Adrenal gland (tissue), 5 donors: Measurements from ENCODE around the gene SSR1.

Source experiments
- POLR2A ChIP-seq, 2 donors: fragments of 450-650 bp; IDR thresholded peaks; one replicate each; pipeline ENCODE4 v1.6.1; 2017; ENCODE audit warnings: antibody characterized with exemption in 2 of 2, mild to moderate bottlenecking in 2 of 2, moderate library complexity in 1 of 2
- TF ChIP-seq, protein P1 (sequence below), 6 experiments: fragments of 450-650 bp in 4 of 6; fragments of 200-600 bp in 2 of 6; sonication (generic) in 1 of 6; IDR thresholded peaks; 1 replicate in 5 of 6; 2 replicates in 1 of 6; pipeline versions ENCODE4 v1.5.1 to v1.8.0; 2016 to 2021; ENCODE audit warnings: antibody characterized with exemption in 6 of 6, mild to moderate bottlenecking in 2 of 6, moderate library complexity in 1 of 6
- donor health status: DM: no; HTN: no; CAD: no.

DNA sequence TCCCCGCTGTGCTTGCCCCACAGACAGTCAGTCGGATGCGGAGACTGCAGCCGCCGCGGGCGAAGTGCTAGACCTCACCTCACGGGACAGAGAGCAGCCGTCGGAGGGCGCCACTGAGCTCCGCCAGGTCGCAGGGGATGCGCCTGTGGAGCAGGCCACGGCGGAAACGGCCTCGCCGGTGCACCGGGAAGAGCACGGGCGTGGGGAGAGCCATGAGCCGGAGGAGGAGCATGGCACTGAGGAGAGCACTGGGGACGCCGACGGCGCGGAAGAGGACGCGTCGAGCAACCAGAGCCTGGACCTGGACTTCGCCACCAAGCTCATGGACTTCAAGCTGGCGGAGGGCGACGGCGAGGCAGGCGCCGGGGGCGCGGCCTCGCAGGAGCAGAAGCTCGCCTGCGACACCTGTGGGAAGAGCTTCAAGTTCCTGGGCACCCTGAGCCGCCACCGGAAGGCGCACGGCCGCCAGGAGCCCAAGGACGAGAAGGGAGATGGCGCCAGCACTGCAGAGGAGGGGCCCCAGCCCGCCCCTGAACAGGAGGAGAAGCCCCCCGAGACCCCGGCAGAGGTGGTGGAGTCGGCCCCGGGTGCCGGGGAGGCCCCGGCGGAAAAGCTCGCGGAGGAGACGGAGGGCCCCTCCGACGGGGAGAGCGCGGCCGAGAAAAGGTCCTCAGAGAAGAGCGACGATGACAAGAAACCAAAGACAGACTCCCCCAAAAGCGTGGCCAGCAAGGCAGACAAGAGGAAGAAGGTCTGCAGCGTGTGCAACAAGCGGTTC lies 66.4 kb downstream of the SSR1 start:
- TF ChIP-seq POLR2A (IDR thresholded peaks at IDR 0.05), result no peak
- TF ChIP-seq, protein P1, sequence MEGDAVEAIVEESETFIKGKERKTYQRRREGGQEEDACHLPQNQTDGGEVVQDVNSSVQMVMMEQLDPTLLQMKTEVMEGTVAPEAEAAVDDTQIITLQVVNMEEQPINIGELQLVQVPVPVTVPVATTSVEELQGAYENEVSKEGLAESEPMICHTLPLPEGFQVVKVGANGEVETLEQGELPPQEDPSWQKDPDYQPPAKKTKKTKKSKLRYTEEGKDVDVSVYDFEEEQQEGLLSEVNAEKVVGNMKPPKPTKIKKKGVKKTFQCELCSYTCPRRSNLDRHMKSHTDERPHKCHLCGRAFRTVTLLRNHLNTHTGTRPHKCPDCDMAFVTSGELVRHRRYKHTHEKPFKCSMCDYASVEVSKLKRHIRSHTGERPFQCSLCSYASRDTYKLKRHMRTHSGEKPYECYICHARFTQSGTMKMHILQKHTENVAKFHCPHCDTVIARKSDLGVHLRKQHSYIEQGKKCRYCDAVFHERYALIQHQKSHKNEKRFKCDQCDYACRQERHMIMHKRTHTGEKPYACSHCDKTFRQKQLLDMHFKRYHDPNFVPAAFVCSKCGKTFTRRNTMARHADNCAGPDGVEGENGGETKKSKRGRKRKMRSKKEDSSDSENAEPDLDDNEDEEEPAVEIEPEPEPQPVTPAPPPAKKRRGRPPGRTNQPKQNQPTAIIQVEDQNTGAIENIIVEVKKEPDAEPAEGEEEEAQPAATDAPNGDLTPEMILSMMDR (IDR thresholded peaks at IDR 0.05), result no peak
